SK-N-SH (cell line): Measurements from ENCODE around the gene TBX4. TPM values are rescaled to one million over a fixed set of nuclear protein-coding genes. Genes with fewer than 3 reads are reported as not detected.

Experiments used
- CTCF ChIA-PET: fragments of 300-600, 350-600 bp; formaldehyde crosslinking; extraction: SDS; loops from one replicate; lab custom pipeline; 2021; lab: Yijun Ruan, JAX
- POLR2A ChIA-PET: fragments of 350-600 bp; sonication (Branson Sonifier 250); formaldehyde crosslinking; extraction: SDS; loops from one replicate; lab custom pipeline; 2020; ENCODE audit warnings: antibody characterized with exemption, inconsistent platforms; lab: Yijun Ruan, JAX
- DNase-seq: peaks from one replicate; pipeline ENCODE4 v3.0.0; 2012
- H2AFZ ChIP-seq: fragments of 200-600 bp; sonication (generic); 2 replicates; pipeline ENCODE4 v1.8.1; 2016; ENCODE audit warnings: antibody characterized with exemption, mild to moderate bottlenecking, low read depth
- H3F3A ChIP-seq: fragments of 200-600 bp; sonication (generic); replicated peaks from 2 replicates; pipeline ENCODE3; 2016; ENCODE audit warnings: antibody characterized with exemption, mild to moderate bottlenecking; ENCODE audit not compliant: insufficient read depth
- H3K27ac ChIP-seq, 2 experiments: fragments of 200-500 bp in 1 of 2; fragments of 200-600 bp in 1 of 2; sonication (Bioruptor generic) in 1 of 2; sonication (generic), shearing (Covaris generic) in 1 of 2; 2 replicates each; pipeline versions ENCODE4 v1.5.1 to v1.6.1; 2014 to 2016; ENCODE audit warnings: low read depth in 2 of 2, inconsistent platforms in 1 of 2, low read length in 1 of 2, mild to moderate bottlenecking in 1 of 2, mixed read lengths in 1 of 2
- H3K27me3 ChIP-seq: fragments of 200-600 bp; sonication (generic), shearing (Covaris generic); 2 replicates; pipeline ENCODE4 v1.6.1; 2016; ENCODE audit warnings: mixed run types; ENCODE audit not compliant: insufficient read depth
- H3K36me3 ChIP-seq, 2 experiments: fragments of 200-500 bp in 1 of 2; fragments of 200-600 bp in 1 of 2; sonication (Bioruptor generic) in 1 of 2; sonication (generic) in 1 of 2; replicated peaks in 1 of 2; 2 replicates each; pipeline versions ENCODE3 to v1.5.1; 2014 to 2016; ENCODE audit warnings: low read length in 1 of 2, mild to moderate bottlenecking in 1 of 2; ENCODE audit not compliant: insufficient read depth in 2 of 2, control insufficient read depth in 1 of 2
- H3K4me1 ChIP-seq, 2 experiments: fragments of 200-500 bp in 1 of 2; fragments of 200-600 bp in 1 of 2; sonication (Bioruptor generic) in 1 of 2; sonication (generic), shearing (Covaris generic) in 1 of 2; 2 replicates each; pipeline versions ENCODE4 v1.5.1 to v1.6.1; 2014 to 2016; ENCODE audit warnings: low read depth in 1 of 2, low read length in 1 of 2, mixed run types in 1 of 2; ENCODE audit not compliant: insufficient read depth in 2 of 2, control insufficient read depth in 1 of 2
- H3K4me2 ChIP-seq: fragments of 200-600 bp; sonication (generic), shearing (Covaris generic); 2 replicates; pipeline ENCODE4 v1.6.1; 2017; ENCODE audit warnings: mixed run types
- H3K4me3 ChIP-seq, 2 experiments: fragments of 200-500 bp in 1 of 2; fragments of 200-600 bp in 1 of 2; sonication (Bioruptor generic) in 1 of 2; sonication (generic), shearing (Covaris generic) in 1 of 2; 2 replicates each; pipeline versions ENCODE4 v1.5.1 to v1.8.1; 2014 to 2016; ENCODE audit warnings: low read depth in 2 of 2, inconsistent platforms in 1 of 2, low read length in 1 of 2, mild to moderate bottlenecking in 1 of 2, mixed read lengths in 1 of 2, moderate library complexity in 1 of 2
- H3K79me2 ChIP-seq: fragments of 200-600 bp; sonication (generic); 2 replicates; pipeline ENCODE4 v1.8.1; 2017; ENCODE audit warnings: mild to moderate bottlenecking; ENCODE audit not compliant: insufficient read depth
- H3K9ac ChIP-seq: fragments of 200-600 bp; sonication (generic); 2 replicates; pipeline ENCODE4 v1.6.1; 2017; ENCODE audit warnings: mixed run types
- H3K9me2 ChIP-seq: fragments of 200-600 bp; sonication (generic); 2 replicates; pipeline ENCODE4 v1.6.1; 2017; ENCODE audit warnings: mixed run types
- H3K9me3 ChIP-seq: fragments of 200-600 bp; sonication (generic); 2 replicates; pipeline ENCODE4 v1.6.1; 2017; ENCODE audit warnings: mixed run types, mild to moderate bottlenecking, moderate library complexity
- H4K20me1 ChIP-seq: fragments of 200-600 bp; sonication (generic); 2 replicates; pipeline ENCODE4 v1.6.1; 2017; ENCODE audit warnings: mild to moderate bottlenecking, mixed run types; ENCODE audit not compliant: insufficient read depth
- FOXJ3 ChIP-seq: sonication (generic); formaldehyde crosslinking; IDR thresholded peaks from 2 replicates; pipeline ENCODE4 v1.5.1; 2020; ENCODE audit warnings: mild to moderate bottlenecking, missing genetic modification reagents
- IRF3 ChIP-seq: fragments of 150-350 bp; IDR thresholded peaks from 2 replicates; pipeline ENCODE4 v1.6.1; 2016; ENCODE audit warnings: mild to moderate bottlenecking, low read depth, low read length
- JUND ChIP-seq: IDR thresholded peaks from 2 replicates; pipeline ENCODE4 v1.4.0; 2012
- MXI1 ChIP-seq: IDR thresholded peaks from 2 replicates; pipeline ENCODE4 v1.6.1; 2012; ENCODE audit warnings: mild to moderate bottlenecking, low read depth, low read length, improper control_type of control experiment
- NFIC ChIP-seq: IDR thresholded peaks from 2 replicates; pipeline ENCODE4 v1.4.0; 2012; ENCODE audit warnings: borderline replicate concordance
- NRF1 ChIP-seq: IDR thresholded peaks from 2 replicates; pipeline ENCODE4 v1.6.1; 2012; ENCODE audit warnings: low read depth, mild to moderate bottlenecking, low read length
- POLR2AphosphoS5 ChIP-seq: IDR thresholded peaks from 2 replicates; pipeline ENCODE4 v1.6.1; 2012; ENCODE audit warnings: low read depth, low read length
- REST ChIP-seq: IDR thresholded peaks from 2 replicates; pipeline ENCODE4 v1.6.1; 2012; ENCODE audit warnings: mild to moderate bottlenecking, low read depth, low read length, moderate library complexity
- RFX5 ChIP-seq: IDR thresholded peaks from 2 replicates; pipeline ENCODE4 v1.6.1; 2012; ENCODE audit warnings: mild to moderate bottlenecking, improper control_type of control experiment, low read length
- RXRA ChIP-seq: IDR thresholded peaks from 2 replicates; pipeline ENCODE4 v1.4.0; 2012; ENCODE audit warnings: low read depth, mild to moderate bottlenecking, borderline replicate concordance
- SMC3 ChIP-seq: IDR thresholded peaks from 2 replicates; pipeline ENCODE4 v1.6.1; 2012; ENCODE audit warnings: low read depth, low read length, improper control_type of control experiment
- USF1 ChIP-seq: IDR thresholded peaks from 2 replicates; pipeline ENCODE4 v1.4.0; 2012; ENCODE audit warnings: low read depth, borderline replicate concordance
- USF2 ChIP-seq: fragments of 150-350 bp; IDR thresholded peaks from 2 replicates; pipeline ENCODE4 v1.6.1; 2017; ENCODE audit warnings: antibody characterized with exemption, low read length, low read depth, borderline replicate concordance
- YY1 ChIP-seq: IDR thresholded peaks from 2 replicates; pipeline ENCODE4 v1.4.0; 2012; ENCODE audit warnings: low read depth, mild to moderate bottlenecking
- WGBS: methylation state at CpG from one replicate; pipeline ENCODE4 v1.1.6; 2017; ENCODE audit warnings: low lambda C conversion rate; 5-methylcytosine and 5-hydroxymethylcytosine counted together
- polyA plus RNA-seq, 3 experiments: library from polyadenylated mRNA; depleted of rRNA; stranded (reverse); fragments of >200 nt; gene quantifications; 2 replicates each; pipeline ENCODE4 v1.2.3, GENCODE V29; 2012

The TBX4 gene
- polyA plus RNA-seq, 1 of the 3 experiments (the other 2 are of a cell fraction), result 0.02 TPM

DNA sequence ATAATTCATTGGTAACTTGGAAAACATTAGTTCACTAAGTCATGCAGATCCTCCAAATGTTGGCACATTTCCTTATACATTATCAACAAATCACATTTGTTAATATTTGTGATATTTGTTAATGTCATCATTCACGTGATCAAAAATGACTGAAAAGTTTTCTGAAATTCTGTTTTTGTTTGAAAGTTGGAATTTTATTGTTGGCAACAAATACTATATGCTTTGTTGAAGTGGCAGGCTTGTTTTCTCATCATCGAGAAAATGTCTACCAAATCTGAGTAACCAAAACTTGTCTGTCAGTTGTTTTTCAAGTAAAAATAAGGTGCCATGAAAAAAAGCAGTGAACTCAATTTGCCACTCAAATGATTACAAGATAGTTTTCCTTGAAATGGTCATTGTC lies 75.9 kb downstream of the TBX4 start:
- no peaks in the 10 kb centered on the region for H3F3A ChIP-seq
- WGBS, result 68% methylated on average over 2 of the region's 2 CpGs
- POLR2A ChIA-PET, result no interaction called here

GRCh38 chr17:61531223-61531622 lies 79.0 kb downstream of the TBX4 start:
- no peaks in the 10 kb centered on the region for H3K9me2 ChIP-seq
- H3K79me2 ChIP-seq, result no peaks in the 10 kb centered on the region
- TF ChIP-seq SMC3 (no peak), NFIC (no peak), IRF3 (no peak), JUND (no peak), USF1 (no peak), POLR2AphosphoS5 (no peak)
- CTCF ChIA-PET, result interaction anchor here (1.1 kb wide), 1 partner anchor 119 kb away, joined by 4 read pairs; no protein-coding TSS in a partner anchor
- H3K9ac ChIP-seq, result no peak overlapping the region
- H3K4me1 ChIP-seq, result no peaks in the 10 kb centered on the region; a peak in 1 of 4 replicates
- H4K20me1 ChIP-seq, result no peaks in the 10 kb centered on the region
- H3F3A ChIP-seq, result no peaks in the 10 kb centered on the region
- no peak overlapping the region for H3K4me3 ChIP-seq
- H3K9me3 ChIP-seq, result no peaks in the 10 kb centered on the region
- 85% methylated on average over 7 of the region's 7 CpGs for WGBS
- no peaks in the 10 kb centered on the region for H3K27me3 ChIP-seq
- H3K27ac ChIP-seq, result no peak overlapping the region
- H2AFZ ChIP-seq, result no peak overlapping the region
- H3K4me2 ChIP-seq, result no peak overlapping the region
- H3K36me3 ChIP-seq, result no peaks in the 10 kb centered on the region
- POLR2A ChIA-PET, result no interaction called here
- DNase-seq, result no peak

More for the DNA sequence above, 75.9 kb downstream of the TBX4 start:
- no peak for DNase-seq
- no peak overlapping the region for H3K4me2 ChIP-seq
- H3K9me3 ChIP-seq, result no peaks in the 10 kb centered on the region
- no peaks in the 10 kb centered on the region for H4K20me1 ChIP-seq
- no peak for TF ChIP-seq YY1
- no peak for TF ChIP-seq POLR2AphosphoS5
- TF ChIP-seq NRF1, result no peak
- no peak for TF ChIP-seq FOXJ3
- no peak for TF ChIP-seq RFX5
- TF ChIP-seq RXRA, result no peak
- TF ChIP-seq MXI1, result no peak
- no peak for TF ChIP-seq USF2
- no peak for TF ChIP-seq REST
- no peak overlapping the region for H3K9ac ChIP-seq
- H3K4me3 ChIP-seq, result no peak overlapping the region
- H3K36me3 ChIP-seq, result no peaks in the 10 kb centered on the region
- H3K9me2 ChIP-seq, result no peaks in the 10 kb centered on the region
- CTCF ChIA-PET, result interaction anchor here (2.0 kb wide), 1 partner anchor 111 kb away, joined by 5 read pairs; no protein-coding TSS in a partner anchor
- no peaks in the 10 kb centered on the region for H3K79me2 ChIP-seq
- no peaks in the 10 kb centered on the region; a peak in 1 of 4 replicates for H3K4me1 ChIP-seq
- no peak overlapping the region for H3K27ac ChIP-seq
- no peaks in the 10 kb centered on the region for H3K27me3 ChIP-seq
- H2AFZ ChIP-seq, result no peak overlapping the region
